ENCODE data around the gene HSF2.

GRCh38 chr6:122388945-122389344 lies 10.5 kb upstream of the HSF2 start:
- TF ChIP-seq CTCF (IDR thresholded peaks at IDR 0.05; ENCODE audit: borderline replicate concordance, extremely low read depth, low read length, poor library complexity, severe bottlenecking): no peak
- TF ChIP-seq EZH2 (IDR thresholded peaks at IDR 0.05; ENCODE audit: borderline replicate concordance, low read depth, low read length, severe bottlenecking): no peak
